ENCODE results near the gene EPN2. TPM values are rescaled to one million over a fixed set of nuclear protein-coding genes. Genes with fewer than 3 reads are reported as not detected.

The EPN2 gene
- total and polyA plus RNA-seq, 2 experiments from 2014 or later: 34.0 to 149 TPM

GRCh38 chr17:19370493-19370960 is 133.4 kb downstream of the EPN2 start (continued):
- no peak for TF ChIP-seq REST (IDR thresholded peaks at IDR 0.05; ENCODE audit: unreplicated experiment)
- no peak for TF ChIP-seq EZH2 (IDR thresholded peaks at IDR 0.05; ENCODE audit: low read depth, unreplicated experiment)
- no peak for TF ChIP-seq STAT1 (IDR thresholded peaks at IDR 0.05; ENCODE audit: unreplicated experiment)
- TF ChIP-seq POLR2AphosphoS5 (IDR thresholded peaks at IDR 0.05; ENCODE audit: low read depth): no peak

DNA sequence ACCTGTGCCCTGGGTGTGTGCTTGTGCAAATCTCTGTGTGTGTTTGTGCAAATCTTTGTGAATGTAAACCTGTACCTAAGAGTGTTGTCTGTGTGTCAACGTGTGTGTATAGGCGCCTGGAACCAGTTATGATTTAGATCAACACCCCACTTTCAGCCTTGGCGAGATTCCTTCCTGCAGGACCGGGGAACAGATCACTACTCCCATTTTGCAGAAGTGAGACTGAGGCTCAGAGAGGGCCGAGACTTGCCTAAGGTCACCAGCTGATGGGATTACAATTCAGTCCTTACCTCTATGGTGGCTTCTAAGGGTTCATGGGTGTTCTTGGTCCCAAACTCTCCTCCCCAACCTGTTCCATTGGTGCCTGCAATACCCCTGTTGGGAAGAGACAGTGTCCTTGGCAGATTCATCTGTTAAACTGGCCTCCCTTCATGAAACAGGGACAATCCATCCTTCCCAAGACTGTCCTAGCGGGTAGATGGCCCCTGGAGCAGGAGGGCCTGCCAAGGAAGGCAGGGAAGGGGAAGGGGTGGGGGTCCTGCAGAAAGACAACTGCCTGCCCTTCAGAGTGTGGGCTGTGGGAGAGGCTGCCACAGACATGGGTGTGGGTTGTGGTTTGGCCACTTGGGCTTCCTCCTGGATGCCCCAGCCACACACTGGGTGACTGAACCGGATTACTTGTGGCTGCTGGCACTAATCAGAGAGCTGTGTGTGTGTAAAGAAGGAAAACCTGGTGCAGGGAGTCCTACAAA is 134.3 kb downstream of the EPN2 start:
- ATAC-seq (no peak), DNase-seq (ENCODE audit: low spot score) (no peak)
- H3K27me3 ChIP-seq (ENCODE audit: insufficient read depth): no peaks in the 10 kb centered on the region
- H3K4me2 ChIP-seq: no peak overlapping the region
- H3K4me1 ChIP-seq (ENCODE audit: insufficient read depth): peaks cover 5% of the 10 kb centered on the region
- Mint-ChIP-seq H3K36me3 (ENCODE audit: low read depth) (no peaks in the 10 kb centered on the region; the same call in 2 of the 3 replicates), H3K27ac (no peak overlapping the region; the same call in 1 of the 2 replicates), H3K4me1 (peaks cover 12% of the 10 kb centered on the region), H3K4me3 (no peak overlapping the region), H3K27me3 (ENCODE audit: insufficient read depth, low read depth, poor library complexity) (peaks cover 7% of the 10 kb centered on the region), H3K9me3 (no peaks in the 10 kb centered on the region; the same call in 2 of the 3 replicates)
- H3K9me2 ChIP-seq (ENCODE audit: insufficient read depth): no peaks in the 10 kb centered on the region
- H3K36me3 ChIP-seq (ENCODE audit: insufficient read depth): no peaks in the 10 kb centered on the region
- no peak overlapping the region for H3K4me3 ChIP-seq
- no peak overlapping the region for H2AFZ ChIP-seq
- no peak overlapping the region for H3K27ac ChIP-seq (ENCODE audit: low read depth)
- no peaks in the 10 kb centered on the region for H4K20me1 ChIP-seq (replicated peaks; ENCODE audit: insufficient read depth)
- 0 out of 2 replicates have a peak, but pooled peaks cover 6% of the 10 kb centered on the region for H3K79me2 ChIP-seq (replicated peaks; ENCODE audit: insufficient read depth)
- no peaks in the 10 kb centered on the region for H3F3A ChIP-seq (replicated peaks; ENCODE audit: low read depth)
- TF ChIP-seq JUNB (IDR thresholded peaks at IDR 0.05; ENCODE audit: unreplicated experiment) (no peak), ZNF462 (CRISPR knock-in tag; IDR thresholded peaks at IDR 0.05) (no peak), POLR2AphosphoS5 (IDR thresholded peaks at IDR 0.05; ENCODE audit: low read depth) (no peak), NANOG (IDR thresholded peaks at IDR 0.05; ENCODE audit: borderline replicate concordance) (no peak), ZNF114 (CRISPR knock-in tag; IDR thresholded peaks at IDR 0.05) (no peak), STAT1 (IDR thresholded peaks at IDR 0.05; ENCODE audit: unreplicated experiment) (no peak), CTCF (conservative IDR thresholded peaks at IDR 0.05; ENCODE audit: low read depth in 2 of 2) (no peak), EZH2 (IDR thresholded peaks at IDR 0.05; ENCODE audit: low read depth, unreplicated experiment) (no peak)
